HG03521 (cell line): ENCODE results near the gene SNAPC2.
A peak's percentile ranks its signal among the peaks of the same experiment; 100 is the strongest.

Experiments used
- ATAC-seq: cut with Tn5 transposase; IDR thresholded peaks from one replicate; pipeline ENCODE4 v1.9.1; 2021; ENCODE audit warnings: mild to moderate bottlenecking, moderate library complexity; ENCODE audit not compliant: unreplicated experiment

The SNAPC2 gene

GRCh38 chr19:7919610-7920518, at the start of gene SNAPC2:
Gene SNAPC2, plus strand, starts transcription at chr19:7920338. Its CDS starts 29 bp downstream, at chr19:7920367.
- ATAC-seq, result peak; percentile 57

DNA sequence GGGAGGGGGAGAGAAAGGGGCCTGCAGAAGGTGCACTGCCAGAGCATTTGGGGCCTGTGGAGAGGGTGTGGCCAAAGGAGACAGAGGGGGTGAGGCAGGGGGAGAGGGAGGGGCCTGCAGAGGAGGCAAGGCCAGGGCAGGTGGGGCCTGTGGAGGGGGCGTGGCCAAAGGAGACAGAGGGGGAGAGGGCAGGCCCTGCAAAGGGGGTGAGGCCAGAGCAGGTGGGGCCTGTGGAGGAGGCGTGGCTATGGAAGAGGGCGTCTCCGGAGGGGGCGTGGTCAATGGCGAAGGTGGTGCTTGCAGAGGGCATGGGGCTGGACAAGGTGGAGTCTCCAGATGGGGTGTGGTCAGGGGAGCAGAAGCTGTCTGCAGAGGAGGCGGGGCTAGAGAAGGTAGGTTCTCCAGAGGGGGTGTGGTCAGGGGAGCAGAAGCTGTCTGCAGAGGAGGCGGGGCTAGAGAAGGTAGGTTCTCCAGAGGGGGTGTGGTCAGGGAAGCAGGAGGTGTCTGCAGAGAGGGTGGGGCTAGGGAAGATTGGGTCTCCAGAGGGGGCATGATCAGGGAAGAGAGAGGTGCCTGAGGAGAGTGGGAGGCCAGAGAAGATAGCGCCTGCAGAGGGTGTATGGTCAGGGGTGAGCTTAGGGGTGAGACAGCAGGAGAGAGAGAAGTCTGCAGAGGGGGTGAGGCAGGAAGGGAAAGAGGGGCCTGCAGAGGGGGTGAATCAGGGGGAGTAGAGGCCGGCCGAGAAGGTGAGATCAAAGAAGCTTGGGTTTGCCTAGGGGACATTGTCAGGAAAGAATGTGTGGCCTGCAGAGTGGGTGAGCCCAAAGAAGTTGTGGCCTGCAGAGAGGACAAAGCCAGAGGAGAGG, 49.3 kb upstream of the SNAPC2 start:
- ATAC-seq, result no peak

DNA sequence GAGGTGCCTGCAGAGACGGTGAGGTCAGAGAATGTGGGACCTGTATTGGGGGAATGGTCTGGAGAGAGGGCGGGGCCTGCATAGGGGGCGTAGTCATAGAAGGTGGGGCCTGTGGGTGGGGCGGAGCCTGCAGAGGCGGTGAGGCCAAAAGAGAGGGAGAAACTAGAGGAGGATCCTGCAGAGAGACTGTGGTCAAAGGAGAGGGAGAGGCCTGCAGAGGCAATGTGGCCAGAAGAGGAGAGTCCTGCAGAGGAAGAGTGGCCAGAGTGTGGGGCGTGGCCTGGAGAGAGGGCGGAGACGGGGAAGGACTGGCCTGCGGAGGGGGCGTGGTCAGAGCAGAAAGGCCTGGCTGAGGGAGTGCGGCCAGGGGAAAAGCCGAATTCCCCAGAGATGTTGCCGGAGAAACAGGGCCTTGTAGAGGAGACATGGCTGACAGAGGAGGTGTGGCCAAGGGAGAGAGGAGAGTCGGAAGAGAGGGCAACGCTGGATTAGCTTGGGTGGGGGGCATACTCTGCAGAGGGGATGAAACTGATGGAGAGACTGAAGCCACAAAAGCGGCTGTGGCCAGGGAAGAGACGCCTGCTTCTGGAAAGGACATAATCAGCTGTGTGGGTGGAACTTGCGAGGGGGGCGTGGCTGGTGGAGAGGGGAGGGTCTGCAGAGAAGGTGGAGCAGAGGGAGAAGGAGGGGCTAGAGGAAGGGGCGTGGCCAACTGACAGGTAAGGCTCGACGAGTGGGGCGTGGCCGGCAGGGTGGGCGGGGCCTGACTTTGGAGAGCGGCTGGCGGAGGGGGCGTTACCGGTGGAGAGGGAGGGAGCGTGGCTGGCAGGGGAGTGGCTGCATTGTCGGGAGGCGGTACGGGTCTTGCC, 48.5 kb upstream of the SNAPC2 start:
- ATAC-seq, result no peak

GRCh38 chr19:7872306-7873204, 47.6 kb upstream of the SNAPC2 start:
- ATAC-seq, result no peak

GRCh38 chr19:7873304-7874075, 46.6 kb upstream of the SNAPC2 start:
- no peak for ATAC-seq

DNA sequence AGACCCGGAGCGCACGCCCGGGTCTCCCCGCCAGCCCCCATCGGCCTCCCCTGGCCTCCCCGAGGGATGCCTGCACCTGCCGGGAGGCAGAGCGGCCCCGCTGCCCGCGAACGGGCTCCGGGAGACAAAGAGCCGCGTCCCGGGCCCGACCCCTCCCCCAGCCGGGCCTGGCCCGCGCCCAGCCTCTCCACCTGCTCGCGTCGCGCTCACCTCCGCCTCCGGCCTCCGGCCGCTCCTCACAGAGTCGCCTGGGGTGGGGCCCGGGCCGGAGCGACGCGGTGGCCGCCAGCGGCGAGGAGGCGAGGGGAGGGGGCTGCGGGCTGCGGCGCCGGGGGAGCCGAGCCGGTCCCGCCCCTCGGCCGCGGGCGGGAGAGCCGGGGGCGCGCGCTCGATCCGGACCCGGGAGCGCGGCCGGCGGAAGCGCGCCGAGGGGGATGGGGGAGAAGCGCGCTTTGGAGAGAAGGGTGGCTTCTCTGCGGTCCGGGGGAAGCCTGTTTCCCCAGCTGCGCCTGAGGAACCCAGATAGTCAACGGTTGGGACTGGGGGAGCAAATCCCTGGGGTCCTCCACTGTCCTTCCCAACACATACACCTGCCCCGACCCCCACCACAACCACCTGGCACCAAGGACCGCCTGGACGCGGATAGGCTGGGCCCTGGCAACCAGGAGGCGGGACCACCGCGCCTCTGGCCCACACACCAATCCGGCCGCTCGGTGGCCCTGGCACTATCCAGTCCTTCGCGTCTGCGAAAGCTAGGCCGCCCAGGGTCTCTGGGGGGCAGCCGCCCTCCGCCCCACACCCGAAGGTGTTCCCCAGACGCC, 45.9 kb upstream of the SNAPC2 start, which contains the start of gene PRR36:
PRR36 (minus strand) TSS at position 315 of the 821 bp plus-strand sequence. CDS start 701 bp downstream, outside the sequence.
- ATAC-seq, result no peak

GRCh38 chr19:7874897-7875273, 45.3 kb upstream of the SNAPC2 start:
- ATAC-seq, result no peak

GRCh38 chr19:7877249-7877836, 42.8 kb upstream of the SNAPC2 start:
- ATAC-seq, result no peak

- no peak for ATAC-seq
Observed at GRCh38 chr19:7879111-7879807, 40.9 kb upstream of the SNAPC2 start.

- ATAC-seq, result no peak
Observed at GRCh38 chr19:7879836-7880235, 40.3 kb upstream of the SNAPC2 start.

DNA sequence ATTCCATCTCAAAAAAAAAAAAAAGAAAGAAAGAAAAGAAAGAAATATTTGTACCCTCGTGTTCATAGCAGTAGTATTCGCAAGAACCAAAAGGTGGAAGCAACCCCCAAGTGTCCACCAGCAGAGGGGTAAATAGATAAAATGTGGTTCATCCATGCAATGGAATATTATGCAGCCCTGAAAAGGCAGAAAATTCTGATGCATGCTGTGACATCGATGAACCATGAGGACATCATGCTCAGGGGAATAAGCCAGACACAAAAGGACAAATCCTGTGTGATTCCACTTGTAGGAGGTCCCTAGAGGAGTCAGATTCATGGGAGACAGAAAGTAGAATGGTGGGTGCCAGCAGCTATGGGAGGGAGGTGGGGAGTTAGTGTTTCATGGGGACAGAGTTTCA, 38.2 kb upstream of the SNAPC2 start:
- no peak for ATAC-seq

GRCh38 chr19:7883105-7883504, 37.0 kb upstream of the SNAPC2 start:
- ATAC-seq, result no peak

- no peak for ATAC-seq
Observed at GRCh38 chr19:7883796-7884570, 36.2 kb upstream of the SNAPC2 start.

GRCh38 chr19:7885818-7886217, 34.3 kb upstream of the SNAPC2 start:
- no peak for ATAC-seq

DNA sequence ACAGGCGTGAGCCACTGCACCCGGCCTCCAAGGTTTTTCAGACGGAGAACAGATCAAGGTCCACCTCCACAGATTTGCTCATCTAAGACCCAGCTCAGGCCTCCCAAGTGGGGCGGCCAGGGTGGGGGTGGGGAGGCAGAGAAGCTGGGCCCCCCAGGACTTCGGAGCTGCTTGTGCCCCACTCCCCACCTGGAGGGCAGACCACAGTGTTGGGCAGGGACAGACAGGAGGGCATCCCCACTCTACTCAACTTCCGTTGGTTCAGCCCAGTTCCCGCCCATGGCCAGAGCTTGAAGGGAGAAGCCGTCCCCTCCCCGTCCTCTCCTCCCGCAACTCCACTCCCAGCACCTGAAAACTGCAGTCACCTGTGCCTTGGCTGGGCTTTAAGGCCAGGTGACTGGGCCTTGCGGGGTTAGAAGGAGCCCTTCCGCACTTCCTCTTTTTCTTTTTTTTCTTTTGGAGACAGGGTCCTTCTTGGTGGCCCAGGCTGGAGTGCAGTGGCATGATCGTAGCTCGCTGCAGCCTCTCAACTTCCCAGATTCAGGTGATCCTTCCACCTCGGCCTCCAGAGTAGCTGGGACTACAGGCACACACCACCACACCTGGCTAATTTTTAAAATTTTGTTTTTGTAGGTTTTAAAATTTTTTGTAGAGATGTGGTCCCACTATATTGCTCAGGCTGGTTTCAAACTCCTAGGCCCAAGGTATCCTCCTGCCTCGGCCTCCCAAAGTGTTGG, 32.6 kb upstream of the SNAPC2 start:
- no peak for ATAC-seq
